IMR-90 (cell line): ENCODE measurements around the gene AP3D1. TPM values are rescaled to one million over a fixed set of nuclear protein-coding genes. Genes with fewer than 3 reads are reported as not detected.

Experiments
- ATAC-seq: fragments of 200-7000 bp; cut with Tn5 transposase; 2 replicates; pipeline ENCODE4 v1.9.1; 2020; ENCODE audit warnings: low read depth, mild to moderate bottlenecking, moderate library complexity
- BruUV-seq: library from RNA; stranded (reverse); fragments of 400-500 nt; replicated peaks from 2 replicates; lab custom pipeline; 2021; lab: Mats Ljungman, UMichigan
- CTCF ChIA-PET: fragments of 300-600 bp; formaldehyde crosslinking; extraction: SDS; loops from one replicate; lab custom pipeline; 2021; ENCODE audit warnings: antibody characterized with exemption; lab: Yijun Ruan, JAX
- POLR2A ChIA-PET: fragments of 300-600 bp; sonication (Branson Sonifier 250); formaldehyde crosslinking; loops from one replicate; lab custom pipeline; 2022; ENCODE audit warnings: antibody characterized with exemption; ENCODE audit not compliant: unreplicated experiment; lab: Charles Lee
- DNase-seq: peaks from one replicate; pipeline ENCODE4 v3.0.0; 2013
- H2AFZ ChIP-seq: replicated peaks from 2 replicates; pipeline ENCODE3; 2013; ENCODE audit warnings: low read length, mild to moderate bottlenecking; ENCODE audit not compliant: poor library complexity
- H2AK5ac ChIP-seq: 2 replicates; pipeline ENCODE4 v1.6.1; 2013; ENCODE audit warnings: low read depth, low read length, inconsistent platforms
- H2AK9ac ChIP-seq: replicated peaks from 2 replicates; pipeline ENCODE3; 2013; ENCODE audit warnings: mild to moderate bottlenecking, low read depth, low read length, moderate library complexity; ENCODE audit not compliant: poor library complexity
- H2BK120ac ChIP-seq: 2 replicates; pipeline ENCODE4 v1.6.1; 2013; ENCODE audit warnings: low read depth, low read length, inconsistent platforms
- H2BK15ac ChIP-seq: 3 replicates; pipeline ENCODE4 v1.6.1; 2013; ENCODE audit warnings: low read depth, low read length, inconsistent platforms
- H2BK20ac ChIP-seq: 2 replicates; pipeline ENCODE4 v1.6.1; 2013; ENCODE audit warnings: low read depth, mild to moderate bottlenecking, inconsistent platforms, low read length, moderate library complexity
- H2BK5ac ChIP-seq: 2 replicates; pipeline ENCODE4 v1.6.1; 2013; ENCODE audit warnings: mild to moderate bottlenecking, low read depth, low read length, inconsistent platforms; ENCODE audit not compliant: poor library complexity, severe bottlenecking
- H3K14ac ChIP-seq: replicated peaks from 2 replicates; pipeline ENCODE4 v1.6.1; 2013; ENCODE audit warnings: low read depth, low read length, inconsistent platforms
- H3K18ac ChIP-seq: 2 replicates; pipeline ENCODE4 v1.6.1; 2013; ENCODE audit warnings: low read depth, low read length, control low read depth
- H3K23ac ChIP-seq: 2 replicates; pipeline ENCODE4 v1.6.1; 2013; ENCODE audit warnings: low read depth, low read length, inconsistent platforms
- H3K27ac ChIP-seq: 2 replicates; pipeline ENCODE4 v1.5.1; 2013; ENCODE audit warnings: mild to moderate bottlenecking, control low read depth, low read length; ENCODE audit not compliant: insufficient read depth
- H3K27me3 ChIP-seq: 2 replicates; pipeline ENCODE4 v1.6.1; 2013; ENCODE audit warnings: low read length; ENCODE audit not compliant: control insufficient read depth, insufficient read depth
- H3K36me3 ChIP-seq: 2 replicates; pipeline ENCODE4 v1.6.1; 2013; ENCODE audit warnings: low read length, mixed read lengths; ENCODE audit not compliant: control insufficient read depth, insufficient read depth
- H3K4ac ChIP-seq: 2 replicates; pipeline ENCODE4 v1.6.1; 2013; ENCODE audit warnings: low read depth, low read length, inconsistent platforms
- H3K4me1 ChIP-seq: 2 replicates; pipeline ENCODE4 v1.6.1; 2013; ENCODE audit warnings: low read length, mixed read lengths; ENCODE audit not compliant: control insufficient read depth, insufficient read depth
- H3K4me2 ChIP-seq: 2 replicates; pipeline ENCODE4 v1.6.1; 2013; ENCODE audit warnings: low read depth, mild to moderate bottlenecking, control low read depth, low read length, moderate library complexity
- H3K4me3 ChIP-seq: 2 replicates; pipeline ENCODE4 v1.5.1; 2013; ENCODE audit warnings: low read depth, mild to moderate bottlenecking, control low read depth, low read length, moderate library complexity; ENCODE audit not compliant: insufficient read depth
- H3K56ac ChIP-seq: 2 replicates; pipeline ENCODE4 v1.6.1; 2013; ENCODE audit warnings: low read length, inconsistent platforms; ENCODE audit not compliant: insufficient read depth; ENCODE audit errors: extremely low read depth
- H3K79me1 ChIP-seq, 2 experiments: 2 replicates each; pipeline ENCODE4 v1.6.1; 2013; ENCODE audit warnings: low read length in 2 of 2, inconsistent platforms in 1 of 2, low read depth in 1 of 2
- H3K9ac ChIP-seq: 2 replicates; pipeline ENCODE4 v1.6.1; 2013; ENCODE audit warnings: low read depth, low read length, control low read depth
- H3K9me1 ChIP-seq: 2 replicates; pipeline ENCODE4 v1.6.1; 2013; ENCODE audit warnings: low read length, inconsistent platforms; ENCODE audit not compliant: insufficient read depth
- H3K9me3 ChIP-seq: 2 replicates; pipeline ENCODE4 v1.6.1; 2013; ENCODE audit warnings: low read length; ENCODE audit not compliant: control insufficient read depth, insufficient read depth
- H4K20me1 ChIP-seq: 2 replicates; pipeline ENCODE4 v1.6.1; 2013; ENCODE audit warnings: low read length, inconsistent platforms; ENCODE audit not compliant: insufficient read depth
- H4K5ac ChIP-seq: 2 replicates; pipeline ENCODE4 v1.6.1; 2013; ENCODE audit warnings: mild to moderate bottlenecking, low read depth, low read length, control low read depth
- H4K8ac ChIP-seq, 2 experiments: 2 replicates each; pipeline ENCODE4 v1.6.1; 2013; ENCODE audit warnings: low read depth in 2 of 2, low read length in 2 of 2, control low read depth in 1 of 2, inconsistent platforms in 1 of 2
- H4K91ac ChIP-seq: 2 replicates; pipeline ENCODE4 v1.6.1; 2013; ENCODE audit warnings: low read depth, low read length, inconsistent platforms; ENCODE audit not compliant: insufficient read depth
- BHLHE40 ChIP-seq: fragments of 150-350 bp; IDR thresholded peaks from 2 replicates; pipeline ENCODE4 v1.6.1; 2016; ENCODE audit warnings: mild to moderate bottlenecking, low read depth, low read length
- CHD1 ChIP-seq: IDR thresholded peaks from 2 replicates; pipeline ENCODE4 v1.6.1; 2012; ENCODE audit warnings: low read depth, low read length, improper control_type of control experiment
- FOS ChIP-seq: fragments of 150-350 bp; IDR thresholded peaks from 2 replicates; pipeline ENCODE4 v1.6.1; 2016; ENCODE audit warnings: low read depth, low read length
- MAFK ChIP-seq: IDR thresholded peaks from 2 replicates; pipeline ENCODE4 v1.6.1; 2012; ENCODE audit warnings: low read depth, low read length, improper control_type of control experiment
- MAZ ChIP-seq: IDR thresholded peaks from 2 replicates; pipeline ENCODE4 v1.6.1; 2012; ENCODE audit warnings: low read depth, mild to moderate bottlenecking, low read length, improper control_type of control experiment, moderate library complexity, borderline replicate concordance
- MXI1 ChIP-seq: IDR thresholded peaks from 2 replicates; pipeline ENCODE4 v1.6.1; 2012; ENCODE audit warnings: low read depth, mild to moderate bottlenecking, low read length, moderate library complexity, borderline replicate concordance
- NFE2L2 ChIP-seq: fragments of 150-350 bp; IDR thresholded peaks from 2 replicates; pipeline ENCODE4 v1.6.1; 2016; ENCODE audit warnings: low read depth, mild to moderate bottlenecking, low read length
- POLR2A ChIP-seq: IDR thresholded peaks from 2 replicates; pipeline ENCODE4 v1.6.1; 2012; ENCODE audit warnings: mild to moderate bottlenecking, low read depth, low read length
- RCOR1 ChIP-seq: IDR thresholded peaks from 2 replicates; pipeline ENCODE4 v1.6.1; 2012; ENCODE audit warnings: mild to moderate bottlenecking, low read length, improper control_type of control experiment; ENCODE audit not compliant: insufficient replicate concordance
- WGBS, 2 experiments: methylation state at CpG; one replicate each; pipeline versions ENCODE4 v1.1.5 to v1.1.7; 2013; ENCODE audit warnings: missing lambda C conversion rate in 2 of 2; ENCODE audit not compliant: insufficient read length in 1 of 2; ENCODE audit errors: extremely low coverage in 2 of 2; 5-methylcytosine and 5-hydroxymethylcytosine counted together
- dilution Hi-C: fragments of 300-500 bp; cut with HindIII; formaldehyde crosslinking; loops from one replicate; pipeline ENCODE4 v1.14.3; 2018; ENCODE audit warnings: low sequenced_read_pairs; ENCODE audit not compliant: unreplicated experiment
- in situ Hi-C: fragments of 300-500 bp; cut with MboI; formaldehyde crosslinking; loops from 3 replicates; pipeline ENCODE4 v1.14.3; 2019; ENCODE audit warnings: low sequenced_read_pairs, inconsistent platforms, mixed read lengths
- intact Hi-C: fragments of 100-400 bp; cut with micrococcal nuclease; formaldehyde crosslinking; loops from 2 replicates; pipeline ENCODE4 v1.10.0; 2022
- polyA plus RNA-seq, 3 experiments: library from polyadenylated mRNA; depleted of rRNA; stranded (reverse); fragments of >200 nt; gene quantifications; 2 replicates each; pipeline ENCODE4 v1.2.3, GENCODE V29; 2012; ENCODE audit warnings: low replicate concordance in 1 of 3
- total RNA-seq: library from RNA; depleted of rRNA; stranded (reverse); fragments of >200 nt; gene quantifications from 2 replicates; pipeline ENCODE4 v1.2.3, GENCODE V29; 2012
- TF ChIP-seq, protein P1 (sequence below): fragments of 150-350 bp; IDR thresholded peaks from 2 replicates; pipeline ENCODE4 v1.6.1; 2016; ENCODE audit warnings: low read depth, mild to moderate bottlenecking, low read length, moderate library complexity, borderline replicate concordance

AP3D1 gene
- total and polyA plus RNA-seq, 2 of the 4 experiments (the other 2 are of a cell fraction), result 75.3 to 129 TPM

DNA sequence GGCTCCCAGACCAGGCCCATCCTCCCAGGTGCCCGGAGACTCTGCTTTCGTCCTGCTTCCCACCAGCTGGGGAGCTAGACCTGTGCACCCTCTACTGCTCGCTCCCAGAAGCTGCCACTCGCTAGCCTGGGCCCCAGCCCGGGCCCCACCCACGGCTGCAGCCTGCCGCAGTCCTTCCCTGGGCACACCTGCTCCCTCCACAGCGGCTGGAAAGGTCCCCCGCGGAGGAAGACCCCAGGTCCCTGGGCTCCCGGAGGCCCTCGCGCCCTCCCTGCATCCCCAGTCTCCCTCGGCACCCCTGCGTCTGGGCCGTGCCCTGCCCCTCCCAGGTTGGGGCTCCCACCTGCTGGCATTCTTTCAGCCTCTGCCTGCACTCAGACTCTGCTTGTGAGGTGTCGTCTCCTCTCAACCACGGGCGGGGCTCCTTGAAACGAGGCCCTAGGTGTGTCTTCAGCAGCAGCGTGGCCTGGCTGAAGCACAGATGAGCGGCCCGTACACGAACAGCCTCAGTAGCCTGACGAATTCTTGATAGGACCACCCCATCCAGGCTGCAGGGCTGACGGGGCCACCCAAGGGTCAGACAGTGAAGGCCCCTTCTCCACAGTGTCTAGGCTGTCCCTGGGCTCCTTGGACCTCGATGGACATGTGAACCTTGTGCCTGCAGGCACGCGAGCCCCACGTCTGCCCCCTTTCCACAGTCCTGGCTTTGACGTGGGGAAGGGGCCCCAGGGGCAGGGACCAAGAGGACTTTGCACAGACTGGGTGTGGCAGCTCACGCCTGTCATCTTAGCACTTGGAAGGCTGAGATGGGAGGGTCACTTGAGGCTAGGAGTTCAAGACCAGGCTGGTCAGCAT is 40.3 kb upstream of the AP3D1 start:
- Histone ChIP-seq H4K91ac (no peak overlapping the region), H2AK9ac (no peak overlapping the region), H3K18ac (no peak overlapping the region), H2BK15ac (no peak overlapping the region), H3K27ac (no peak overlapping the region), H2BK120ac (no peak overlapping the region), H3K27me3 (no peaks in the 10 kb centered on the region), H4K5ac (no peak overlapping the region), H2BK20ac (no peak overlapping the region), H3K4me2 (no peak overlapping the region), H3K4me3 (no peak overlapping the region), H3K79me1 (peaks cover 11 to 85% of the 10 kb centered on the region in 2 experiments), H4K8ac (no peak overlapping the region), H2AFZ (no peak overlapping the region), H3K4me1 (peaks cover 8% of the 10 kb centered on the region), H3K56ac (no peak overlapping the region), H4K20me1 (peaks cover 29% of the 10 kb centered on the region), H3K9ac (no peak overlapping the region), H3K9me3 (no peaks in the 10 kb centered on the region), H3K4ac (no peak overlapping the region), H3K36me3 (peaks cover 66% of the 10 kb centered on the region), H3K14ac (no peak overlapping the region), H2BK5ac (no peak overlapping the region), H3K9me1 (peaks cover 9% of the 10 kb centered on the region), H2AK5ac (no peak overlapping the region; the same call in 1 of the 2 replicates), H3K23ac (no peak overlapping the region)
- in situ Hi-C loops (no loop called here), intact Hi-C loops (no loop called here), dilution Hi-C loops (no loop called here)
- WGBS, 2 experiments, result 96% methylated on average over 19 of the region's 32 CpGs; no CpG with 5 or more reads in 1 of the 2 experiments
- no peak for DNase-seq
- POLR2A ChIA-PET, result no interaction called here
- no peak for ATAC-seq
- BruUV-seq, result no TSS peak
- TF ChIP-seq MXI1 (no peak), CHD1 (no peak), NFE2L2 (no peak), FOS (no peak), BHLHE40 (no peak), MAZ (no peak), RCOR1 (no peak), POLR2A (no peak), MAFK (no peak)
- TF ChIP-seq, protein P1, sequence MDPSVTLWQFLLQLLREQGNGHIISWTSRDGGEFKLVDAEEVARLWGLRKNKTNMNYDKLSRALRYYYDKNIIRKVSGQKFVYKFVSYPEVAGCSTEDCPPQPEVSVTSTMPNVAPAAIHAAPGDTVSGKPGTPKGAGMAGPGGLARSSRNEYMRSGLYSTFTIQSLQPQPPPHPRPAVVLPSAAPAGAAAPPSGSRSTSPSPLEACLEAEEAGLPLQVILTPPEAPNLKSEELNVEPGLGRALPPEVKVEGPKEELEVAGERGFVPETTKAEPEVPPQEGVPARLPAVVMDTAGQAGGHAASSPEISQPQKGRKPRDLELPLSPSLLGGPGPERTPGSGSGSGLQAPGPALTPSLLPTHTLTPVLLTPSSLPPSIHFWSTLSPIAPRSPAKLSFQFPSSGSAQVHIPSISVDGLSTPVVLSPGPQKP, result no peak
- CTCF ChIA-PET, result no interaction called here
